Daoy (cell line): ENCODE results near the gene TMPRSS11D. TPM values are rescaled to one million over a fixed set of nuclear protein-coding genes. Genes with fewer than 3 reads are reported as not detected.

Source experiments
- DNase-seq: peaks from one replicate; pipeline ENCODE4 v3.0.0-alpha.2; 2015; ENCODE audit warnings: low read depth
- total RNA-seq: library from RNA; depleted of rRNA; stranded (reverse); fragments of >200 nt; shearing (Covaris generic); gene quantifications from 2 replicates; pipeline ENCODE4 v1.2.3, GENCODE V29; 2014

TMPRSS11D gene
- total RNA-seq, 1 experiment from 2014 or later, result not detected

GRCh38 chr4:67886281-67886680 lies 2.5 kb upstream of the TMPRSS11D start:
- DNase-seq, result no peak

- DNase-seq, result peak; percentile 46
These were observed 2.0 kb upstream of the TMPRSS11D start for GRCh38 chr4:67885762-67886161.

DNA sequence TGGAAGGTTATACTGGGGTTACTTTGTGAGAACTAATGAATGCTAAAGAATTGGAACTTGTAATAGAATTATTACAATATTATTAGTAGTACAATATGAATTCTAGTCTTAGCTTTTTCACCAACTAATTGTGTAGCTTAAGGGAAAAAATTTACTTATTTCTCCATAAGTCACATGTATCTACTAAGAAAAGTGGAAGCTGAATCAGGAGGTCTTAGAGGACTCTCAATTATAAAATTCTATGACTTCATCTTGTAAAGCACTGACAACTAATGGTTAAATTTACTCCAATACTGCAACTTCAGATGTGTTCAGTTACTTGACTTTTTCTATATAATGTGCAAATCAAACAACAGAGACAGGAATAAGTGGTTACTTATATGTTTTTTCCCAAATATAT lies 899 bp upstream of the TMPRSS11D start:
- DNase-seq, result no peak

DNA sequence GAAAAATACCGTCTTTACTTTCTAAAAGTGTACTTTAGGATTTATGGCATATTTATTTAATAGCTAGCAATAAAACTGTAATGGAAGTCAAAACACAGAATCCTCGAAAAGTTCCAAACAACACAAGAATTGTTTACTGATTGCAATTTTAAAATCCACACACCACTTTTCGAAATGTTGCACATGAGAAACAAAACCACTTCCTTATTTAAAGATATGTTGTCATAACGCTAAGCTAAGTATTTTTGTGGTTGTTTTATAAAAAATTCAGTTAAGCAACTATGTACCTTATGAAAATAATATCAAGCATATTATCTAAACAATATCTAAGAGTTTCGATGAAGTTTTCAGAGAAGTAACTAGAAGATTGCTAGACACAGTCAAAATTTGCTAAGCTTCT lies 344 bp downstream of the TMPRSS11D start:
- DNase-seq, result no peak

DNA sequence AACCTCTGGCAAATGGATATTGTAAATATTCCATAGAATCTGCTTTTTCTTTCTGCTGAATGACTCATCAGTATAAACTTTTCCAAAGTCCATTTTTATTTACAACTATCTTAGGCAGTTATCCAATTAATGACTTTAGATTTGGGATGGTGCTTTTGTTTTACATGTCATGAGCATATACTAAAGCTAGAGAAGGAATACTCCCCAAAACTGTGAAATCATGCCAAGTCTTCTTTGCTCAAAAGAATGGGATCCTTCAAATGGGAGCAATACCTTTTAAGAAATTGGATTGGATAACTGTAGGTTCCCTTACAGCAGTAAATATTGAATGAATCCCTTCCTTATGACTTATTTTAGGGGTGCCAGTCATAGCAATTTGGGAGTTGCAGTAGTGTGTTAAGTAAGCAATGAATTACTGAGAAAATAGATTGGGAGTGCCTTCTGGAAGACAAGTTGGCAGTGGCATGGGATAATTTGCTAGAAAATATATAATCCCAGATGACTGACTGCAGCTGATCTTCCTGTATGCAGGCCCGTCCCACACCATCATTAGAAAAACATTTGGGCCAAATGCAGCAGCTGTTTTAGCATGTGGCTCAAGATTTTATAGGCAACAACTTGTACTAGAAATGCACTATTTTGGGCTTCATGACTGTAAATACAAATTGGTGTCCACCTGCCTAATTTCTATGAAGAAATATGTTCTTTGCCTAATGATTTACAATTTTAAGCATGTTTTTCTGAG lies 2.8 kb downstream of the TMPRSS11D start:
- no peak for DNase-seq

DNA sequence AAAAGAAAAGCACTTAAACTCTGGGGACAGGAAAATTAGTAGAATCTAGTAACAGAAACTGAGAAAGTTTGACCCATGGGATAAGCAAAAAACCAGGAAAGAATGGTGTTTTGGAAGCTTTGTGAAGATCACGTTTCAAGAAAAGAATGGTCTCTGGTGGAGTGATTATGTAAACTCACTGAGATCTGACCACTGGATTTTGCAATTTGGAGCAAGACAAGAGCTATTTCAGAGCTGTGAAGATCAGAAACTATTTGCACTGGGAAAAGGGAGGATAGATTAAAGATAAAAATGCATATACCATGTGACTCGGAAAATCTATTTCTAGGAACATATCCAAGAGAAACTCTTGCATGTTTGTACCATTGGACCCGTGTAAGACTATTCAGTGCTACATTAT lies 4.3 kb downstream of the TMPRSS11D start:
- no peak for DNase-seq

DNA sequence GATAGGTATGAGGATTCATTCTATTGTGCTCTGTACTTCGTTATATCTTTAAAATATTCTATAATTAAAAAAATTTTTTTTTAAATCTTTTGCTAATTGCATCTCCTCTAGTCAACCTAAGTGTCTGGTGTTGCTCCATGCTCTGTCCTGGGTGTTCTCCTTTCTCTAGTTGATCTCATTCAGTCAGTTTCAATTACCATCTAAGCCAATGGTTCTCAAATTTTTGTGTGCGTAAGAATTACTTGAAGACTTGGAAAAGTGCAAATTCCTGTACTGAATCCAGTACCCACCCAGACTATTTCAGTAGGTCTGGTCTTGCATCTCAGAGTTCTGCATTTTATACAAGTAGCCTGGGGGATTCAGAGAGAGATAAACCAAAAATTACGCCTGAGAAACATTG lies 6.7 kb downstream of the TMPRSS11D start:
- no peak for DNase-seq

GRCh38 chr4:67874986-67875385 lies 8.8 kb downstream of the TMPRSS11D start:
- no peak for DNase-seq

GRCh38 chr4:67873116-67873515 lies 10.7 kb downstream of the TMPRSS11D start:
- DNase-seq, result no peak

DNA sequence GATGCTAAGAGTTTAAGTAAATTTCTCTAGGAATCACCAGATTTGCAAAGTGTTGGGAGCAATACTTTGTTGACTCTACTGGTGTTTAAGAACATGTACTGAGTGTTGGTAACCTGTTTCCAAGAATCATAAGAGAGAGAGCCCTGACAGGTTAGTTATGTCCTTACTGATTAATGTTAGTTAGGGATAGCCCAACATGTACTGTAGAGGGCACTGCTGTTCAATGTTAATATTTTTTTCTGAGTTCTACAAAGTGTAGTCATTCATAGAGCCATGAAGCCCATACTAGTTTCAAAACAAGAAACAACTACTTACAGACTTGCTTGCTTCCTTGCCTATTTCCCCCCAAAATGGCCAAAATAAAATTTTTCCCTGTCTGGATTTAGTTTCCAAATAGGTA lies 11.9 kb downstream of the TMPRSS11D start:
- no peak for DNase-seq

- DNase-seq, result no peak
These were observed 14.1 kb downstream of the TMPRSS11D start for GRCh38 chr4:67869580-67870190.

GRCh38 chr4:67861513-67861912 lies 22.3 kb downstream of the TMPRSS11D start:
- no peak for DNase-seq

DNA sequence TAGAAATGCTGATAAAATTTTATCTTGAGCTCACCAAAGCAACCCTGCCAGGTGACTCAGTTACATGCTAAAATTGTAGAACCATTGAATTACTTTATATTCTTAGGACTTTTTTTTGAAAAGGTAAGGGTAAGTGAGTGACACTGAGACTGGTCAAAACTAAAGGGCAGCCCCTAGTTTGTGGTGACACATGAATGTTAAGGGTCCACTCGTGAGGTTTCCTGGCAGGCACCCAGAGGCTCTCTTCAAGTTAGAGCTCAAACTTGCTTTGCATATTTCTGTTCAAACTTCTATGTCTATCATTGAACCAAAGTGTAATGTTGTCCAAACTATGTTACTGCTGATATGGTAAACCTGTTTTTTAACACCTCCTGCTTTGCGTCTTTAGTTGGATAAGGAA lies 30.5 kb downstream of the TMPRSS11D start:
- no peak for DNase-seq

DNA sequence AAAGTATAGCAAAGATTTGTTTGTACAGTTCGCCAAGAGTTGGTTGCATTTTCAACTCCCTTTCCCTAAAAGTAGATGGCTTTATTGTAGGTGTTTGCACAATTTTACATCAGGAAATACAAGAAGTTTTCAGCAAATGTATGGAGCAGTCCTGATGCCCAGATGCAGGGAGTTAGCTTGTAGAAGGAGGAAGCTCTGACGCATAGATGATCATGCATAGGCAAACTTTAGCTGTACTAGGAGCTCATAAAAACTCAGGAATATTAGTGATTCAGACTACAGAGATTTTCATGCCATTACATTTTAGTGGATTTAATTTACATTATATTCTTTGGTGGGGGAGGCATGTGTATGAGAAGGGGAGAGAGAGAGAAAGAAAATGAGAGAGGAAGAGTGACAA lies 62.9 kb downstream of the TMPRSS11D start:
- DNase-seq, result no peak

GRCh38 chr4:67810011-67810410 lies 73.8 kb downstream of the TMPRSS11D start:
- DNase-seq, result no peak

GRCh38 chr4:67809502-67809901 lies 74.3 kb downstream of the TMPRSS11D start:
- no peak for DNase-seq

DNA sequence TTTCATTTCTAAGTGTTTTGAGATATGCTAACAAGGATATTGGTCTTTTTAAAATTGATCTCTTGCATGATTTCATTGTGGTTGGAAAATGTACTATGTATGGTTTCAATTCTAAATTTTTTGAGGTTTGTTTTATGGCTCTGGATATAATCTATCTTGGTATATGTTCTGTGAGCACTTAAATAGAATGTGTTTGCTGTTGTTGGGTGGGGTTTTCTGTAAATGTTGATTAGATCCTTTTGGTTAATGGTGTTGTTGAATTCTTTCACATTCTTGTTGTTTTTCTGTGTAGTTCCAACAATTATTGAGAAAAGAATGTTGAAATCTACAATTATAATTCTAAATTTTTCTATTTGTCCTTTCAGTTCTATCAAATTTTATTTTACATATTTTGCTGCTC lies 87.0 kb downstream of the TMPRSS11D start:
- no peak for DNase-seq

DNA sequence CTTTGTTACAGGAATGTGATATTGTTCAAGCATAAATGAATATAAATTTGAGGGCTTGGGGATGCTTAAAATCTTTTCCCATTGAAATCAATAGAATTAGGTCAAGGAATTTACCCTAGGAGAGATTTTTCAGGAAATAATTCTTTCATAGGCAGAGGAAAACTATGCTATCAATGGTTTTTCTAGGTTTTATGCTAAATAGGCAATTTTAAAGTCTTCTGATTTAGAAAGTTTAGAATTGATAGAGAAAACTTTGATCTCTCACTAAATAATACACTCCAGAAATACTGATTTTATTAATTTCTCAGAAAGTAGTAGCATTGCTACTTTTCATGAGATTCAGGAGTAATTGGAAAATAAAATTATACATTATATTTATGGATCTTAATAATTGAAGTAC lies 93.1 kb downstream of the TMPRSS11D start:
- DNase-seq, result no peak

DNA sequence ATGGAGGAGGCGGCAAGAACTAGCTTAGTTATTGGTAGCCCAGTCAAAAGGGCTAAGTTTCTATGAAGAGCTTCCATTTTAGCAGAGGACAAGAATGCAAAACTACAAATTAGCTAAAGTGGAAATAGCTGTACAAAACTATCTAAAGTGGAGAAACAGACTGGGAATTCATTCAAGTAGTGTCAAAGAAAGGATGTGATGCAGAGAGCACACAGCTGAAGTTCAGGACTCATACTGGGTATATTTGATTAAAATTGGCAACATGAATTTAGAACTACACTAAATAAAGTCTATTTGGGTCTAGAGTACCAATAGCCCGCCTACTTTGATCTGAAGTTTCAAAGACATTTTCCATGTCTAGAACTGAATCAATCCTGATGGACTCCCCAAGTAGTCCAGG lies 96.5 kb downstream of the TMPRSS11D start:
- DNase-seq, result no peak

DNA sequence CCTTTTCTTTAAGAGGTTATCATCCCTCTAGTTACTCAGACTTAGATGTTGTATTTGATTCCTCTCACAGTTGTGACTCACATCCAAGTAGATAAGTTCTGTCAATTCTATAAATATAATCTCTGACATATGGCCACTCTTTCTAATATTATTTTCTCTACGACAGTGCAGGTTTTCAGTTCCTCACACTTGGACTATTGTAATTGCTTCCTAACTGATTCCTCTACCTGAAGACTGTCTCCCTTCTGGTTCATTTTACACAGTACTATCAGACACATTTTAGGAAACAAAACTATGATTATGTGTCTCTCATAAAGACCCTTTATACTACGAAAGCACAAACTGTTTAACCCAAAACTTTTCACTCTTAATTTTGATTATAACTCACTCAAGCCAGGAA lies 98.3 kb downstream of the TMPRSS11D start:
- DNase-seq, result no peak

GRCh38 chr4:67779631-67780030 lies 104.2 kb downstream of the TMPRSS11D start:
- no peak for DNase-seq

- DNase-seq, result no peak
These were observed 107.1 kb downstream of the TMPRSS11D start for GRCh38 chr4:67776746-67777145.
